HPDE6-E6E7 (cell line): ENCODE data around the gene LPP.

ENCODE experiments used
- DNase-seq: peaks from one replicate; pipeline ENCODE4 v3.0.0; 2011; ENCODE audit warnings: missing footprints; ENCODE audit errors: extremely low spot score

Gene LPP

GRCh38 chr3:188299068-188299467 lies 145.1 kb downstream of the LPP start:
- no peak for DNase-seq

DNA sequence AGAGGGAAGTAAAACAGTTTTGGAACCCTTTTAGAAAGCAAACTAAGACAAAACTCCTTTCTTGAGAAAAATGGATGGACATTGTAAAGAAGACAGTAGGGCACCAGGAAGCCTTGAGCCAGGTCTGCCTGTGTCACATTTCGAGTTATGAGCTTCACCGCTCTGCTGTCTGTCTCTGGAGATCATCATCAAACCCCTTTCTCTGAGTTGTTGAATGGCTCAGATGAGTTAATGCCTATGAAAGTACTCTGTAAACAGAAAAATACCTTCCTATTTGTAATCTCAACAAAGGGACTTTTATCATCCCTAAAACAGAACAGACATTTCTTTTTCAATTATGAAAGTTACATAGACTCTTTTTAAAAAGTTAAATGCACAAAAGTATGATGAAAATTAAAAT lies 145.8 kb downstream of the LPP start:
- no peak for DNase-seq

DNA sequence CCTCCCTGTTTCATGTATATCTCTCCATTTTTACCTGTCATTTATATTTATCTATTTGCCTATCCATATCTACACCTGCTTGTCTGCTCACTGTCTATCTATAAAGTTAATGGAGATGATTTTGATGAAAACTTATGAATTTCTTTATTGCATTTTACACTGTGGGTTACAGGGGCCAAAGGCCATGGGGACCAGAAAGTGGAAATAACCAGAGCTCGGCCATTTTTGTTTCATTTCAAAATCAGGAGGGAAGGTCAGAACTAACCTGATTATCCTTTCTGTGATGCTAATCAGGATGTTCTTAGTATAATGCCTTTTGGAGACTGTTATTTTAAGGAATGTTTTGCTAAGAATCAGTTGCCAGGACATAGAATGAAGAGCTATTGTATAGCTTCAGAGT lies 147.2 kb downstream of the LPP start:
- DNase-seq, result no peak

DNA sequence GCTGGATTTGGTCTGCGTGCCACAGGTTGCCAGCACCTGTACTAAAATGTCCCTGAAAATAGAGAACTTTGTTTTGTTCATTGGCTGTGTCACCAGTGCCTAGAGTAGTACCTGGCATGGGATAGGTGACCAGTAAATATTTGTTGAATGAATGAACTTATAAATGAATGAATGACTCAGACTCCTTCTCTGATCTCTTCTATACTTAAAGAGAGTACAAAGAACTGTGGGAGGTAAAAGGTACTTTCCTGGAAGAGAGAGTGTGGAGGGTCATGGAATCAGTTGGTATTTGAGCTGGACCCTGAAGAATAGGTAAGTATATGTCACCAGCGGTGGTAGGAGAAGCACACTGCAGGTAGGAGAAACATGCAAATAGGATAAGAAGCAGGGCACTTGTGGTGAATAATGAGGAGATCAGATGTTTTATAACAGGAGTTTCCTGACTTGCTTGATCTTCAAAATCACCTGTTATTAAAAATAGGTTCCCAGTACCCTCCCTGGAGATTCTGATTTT lies 149.4 kb downstream of the LPP start:
- no peak for DNase-seq

DNA sequence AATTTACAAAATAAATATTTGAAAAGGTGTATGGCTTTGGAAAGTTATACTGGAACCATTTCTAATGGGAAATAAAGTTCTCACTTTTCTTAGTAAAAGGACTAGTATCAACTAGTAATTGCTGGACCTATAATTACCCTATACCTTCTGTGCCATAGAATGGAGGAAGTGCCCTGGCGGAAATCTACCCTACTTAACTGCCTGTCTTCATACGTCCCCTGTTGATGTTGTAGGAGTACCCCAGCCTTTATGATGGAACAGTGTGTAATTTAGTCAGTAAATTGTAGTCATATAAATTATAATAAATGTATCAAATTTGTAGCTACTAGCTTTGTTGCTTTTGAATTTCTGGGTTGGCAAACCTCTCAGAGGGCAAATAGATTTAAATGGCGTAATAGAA lies 149.9 kb downstream of the LPP start:
- DNase-seq, result no peak

- DNase-seq, result no peak
Measured at GRCh38 chr3:188304501-188304900, 150.5 kb downstream of the LPP start.

DNA sequence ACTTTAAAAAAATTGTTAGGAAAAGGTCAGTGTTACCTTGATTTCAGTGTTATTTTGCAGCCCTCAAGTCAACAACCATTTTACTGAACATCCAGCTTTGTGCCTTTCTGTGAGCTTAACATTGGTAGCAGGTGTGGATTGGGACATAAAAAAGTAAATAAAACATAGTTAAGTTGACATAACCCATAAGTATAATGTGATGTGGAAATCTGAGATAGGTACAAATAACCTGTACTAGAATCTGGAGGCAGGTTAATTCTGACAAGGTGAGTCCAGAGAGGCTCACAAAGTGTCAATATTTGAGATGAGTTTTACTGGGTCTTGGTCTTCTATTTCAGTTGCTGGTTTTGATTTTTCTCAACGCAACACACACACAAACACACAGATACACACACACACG lies 151.3 kb downstream of the LPP start:
- DNase-seq, result no peak

DNA sequence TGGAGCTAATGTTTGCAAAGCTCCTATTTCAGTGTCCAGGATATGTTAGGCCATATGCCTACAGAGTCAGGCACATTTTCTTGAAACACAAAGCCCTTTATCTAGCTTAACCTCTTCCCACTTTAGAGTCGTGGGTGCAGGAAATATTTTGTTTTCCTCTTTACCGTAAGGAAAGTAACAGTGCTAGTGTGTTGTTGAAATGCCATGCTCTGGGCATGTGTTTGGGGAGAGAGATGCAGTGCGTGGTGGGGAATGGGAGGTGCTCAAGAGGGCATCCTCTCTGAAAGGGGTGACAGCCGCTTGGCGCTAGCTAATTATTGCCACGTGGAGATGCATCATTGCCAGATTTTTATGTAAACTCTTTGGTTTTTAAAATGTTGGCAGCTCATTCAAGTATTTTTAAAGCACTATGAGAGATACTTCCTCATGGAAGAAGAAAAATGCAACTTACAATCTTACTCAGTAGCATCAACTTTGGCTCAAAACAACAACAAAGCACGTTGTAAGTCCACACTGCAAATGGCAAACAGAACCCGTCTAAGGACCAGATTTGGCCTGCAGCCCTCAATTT lies 152.6 kb downstream of the LPP start:
- no peak for DNase-seq

DNA sequence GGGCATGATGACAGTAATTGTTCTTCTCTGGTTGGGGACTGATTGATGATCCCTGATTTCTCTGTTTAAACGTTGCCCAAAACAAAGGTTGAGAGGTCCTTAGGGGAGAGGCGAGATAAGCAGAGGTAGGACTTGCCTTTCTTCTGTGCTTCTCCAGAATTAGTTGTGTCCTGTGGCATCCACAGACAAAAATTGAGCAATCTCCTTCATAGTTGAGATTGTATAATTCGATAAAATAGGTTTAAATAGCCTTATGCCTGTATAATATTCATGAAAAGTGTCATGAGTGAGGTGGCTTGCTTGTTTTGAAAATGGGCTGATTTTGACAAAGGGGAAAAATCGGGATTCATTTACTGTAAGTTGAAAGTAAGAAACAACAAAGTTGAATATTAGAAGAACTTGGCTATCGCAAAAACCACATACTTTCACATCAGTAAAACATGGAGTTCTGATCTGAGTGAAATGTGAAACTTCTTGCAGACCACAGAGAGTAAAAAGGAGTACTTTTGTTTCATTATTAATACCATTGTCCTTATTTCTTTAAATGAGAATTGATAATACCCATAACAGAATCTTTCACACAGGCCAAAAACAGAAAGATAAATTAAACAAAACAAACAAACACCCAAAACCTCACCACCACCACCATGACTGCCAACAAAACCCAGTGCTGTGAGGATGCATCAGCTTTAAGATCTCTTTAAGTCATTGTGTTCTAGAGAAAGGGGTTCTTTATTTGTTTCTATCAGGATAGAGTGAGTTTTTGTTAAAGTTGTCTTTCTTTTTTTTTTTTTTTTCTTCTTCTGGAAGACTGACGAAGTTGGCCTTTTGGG lies 155.7 kb downstream of the LPP start:
- no peak for DNase-seq

DNA sequence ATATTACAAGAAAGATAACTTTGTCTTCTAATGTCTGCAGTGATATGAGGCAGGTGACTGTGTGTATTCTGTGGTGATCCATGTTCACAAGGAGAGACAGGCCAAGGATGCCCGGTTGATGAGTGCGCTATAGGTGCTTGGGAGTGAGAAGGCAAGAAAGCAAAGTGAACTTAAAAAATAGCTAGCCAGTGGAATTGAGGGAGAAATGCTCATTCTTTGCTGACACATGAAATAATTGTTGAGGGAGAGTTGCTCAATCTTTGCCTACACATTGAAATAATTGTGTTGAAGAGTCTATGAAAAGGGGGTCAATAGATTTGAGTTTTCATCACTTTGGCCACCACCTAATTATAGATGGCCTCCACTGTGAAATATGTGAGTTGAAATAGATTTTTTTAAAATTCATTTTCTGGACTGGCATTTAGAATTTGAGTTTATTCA lies 156.3 kb downstream of the LPP start:
- no peak for DNase-seq

- no peak for DNase-seq
Measured at GRCh38 chr3:188315553-188315952, 161.6 kb downstream of the LPP start.

DNA sequence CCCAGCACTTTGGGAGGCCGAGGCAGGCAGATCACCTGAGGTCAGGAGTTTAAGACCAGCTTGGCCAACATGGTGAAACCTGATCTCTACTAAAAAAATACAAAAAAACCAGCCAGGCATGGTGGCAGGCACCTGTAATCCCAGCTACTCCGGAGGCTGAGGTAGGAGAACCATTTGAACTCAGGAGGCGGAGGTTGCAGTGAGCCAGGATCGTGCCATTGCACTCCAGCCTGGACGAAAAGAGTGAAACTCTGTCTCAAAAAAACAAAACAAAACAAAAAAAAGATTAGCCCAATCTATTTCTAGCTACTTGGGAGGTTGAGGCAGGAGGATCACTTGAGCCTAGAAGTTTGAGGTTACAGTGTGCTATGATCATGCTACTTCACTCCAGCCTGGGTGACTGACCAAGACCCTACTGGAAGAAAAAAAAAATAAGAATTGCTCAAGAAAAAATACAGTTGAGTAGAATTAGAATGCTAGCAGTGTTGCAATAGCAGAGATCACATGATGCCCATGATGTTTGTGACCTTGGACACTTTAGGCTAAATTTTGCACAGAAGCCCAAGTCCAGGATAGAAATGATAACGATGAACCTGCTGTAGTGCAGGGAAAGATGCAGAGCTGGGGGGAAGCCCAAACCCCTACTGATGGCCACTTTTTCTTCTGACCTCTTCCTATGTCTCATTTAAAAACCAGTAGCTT lies 162.2 kb downstream of the LPP start:
- DNase-seq, result no peak

DNA sequence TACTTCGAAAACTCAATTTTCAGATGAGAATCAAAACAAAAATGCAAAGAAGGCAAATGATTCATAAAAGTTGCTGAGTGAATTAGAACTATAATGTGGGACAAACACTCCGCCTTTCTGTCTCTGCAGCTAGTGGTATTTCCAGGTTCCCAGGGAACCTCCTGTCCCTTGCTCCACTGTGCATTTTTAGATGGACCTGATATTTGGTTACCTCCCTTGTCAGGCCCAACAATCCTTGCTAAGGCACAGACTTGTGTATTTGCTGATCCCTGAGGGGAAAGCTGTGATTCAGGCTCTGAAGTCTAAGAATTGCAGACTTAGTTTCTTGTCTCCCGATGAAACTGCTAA lies 162.7 kb downstream of the LPP start:
- no peak for DNase-seq

DNA sequence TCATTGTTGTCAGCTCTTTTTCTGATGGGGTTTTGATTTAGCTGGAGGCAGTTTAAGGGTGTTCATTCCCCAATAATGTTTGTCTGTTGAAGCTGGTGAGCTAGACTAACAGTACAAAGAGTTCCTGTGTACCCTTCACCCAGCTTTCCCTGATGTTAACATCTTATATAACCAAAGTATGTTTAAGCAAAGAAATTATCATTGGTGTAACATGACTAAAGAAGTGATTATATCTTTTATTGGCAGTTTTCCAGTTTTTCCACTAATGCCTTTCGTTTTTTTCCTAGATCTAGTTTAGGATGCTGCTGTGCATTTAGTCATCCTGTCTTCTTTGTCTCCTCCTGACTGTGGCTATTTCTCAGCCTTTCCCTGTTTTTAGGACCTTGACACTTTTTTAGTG lies 165.6 kb downstream of the LPP start:
- DNase-seq, result no peak

- no peak for DNase-seq
Measured at GRCh38 chr3:188320757-188321156, 166.8 kb downstream of the LPP start.

GRCh38 chr3:188321258-188321657 lies 167.3 kb downstream of the LPP start:
- no peak for DNase-seq

DNA sequence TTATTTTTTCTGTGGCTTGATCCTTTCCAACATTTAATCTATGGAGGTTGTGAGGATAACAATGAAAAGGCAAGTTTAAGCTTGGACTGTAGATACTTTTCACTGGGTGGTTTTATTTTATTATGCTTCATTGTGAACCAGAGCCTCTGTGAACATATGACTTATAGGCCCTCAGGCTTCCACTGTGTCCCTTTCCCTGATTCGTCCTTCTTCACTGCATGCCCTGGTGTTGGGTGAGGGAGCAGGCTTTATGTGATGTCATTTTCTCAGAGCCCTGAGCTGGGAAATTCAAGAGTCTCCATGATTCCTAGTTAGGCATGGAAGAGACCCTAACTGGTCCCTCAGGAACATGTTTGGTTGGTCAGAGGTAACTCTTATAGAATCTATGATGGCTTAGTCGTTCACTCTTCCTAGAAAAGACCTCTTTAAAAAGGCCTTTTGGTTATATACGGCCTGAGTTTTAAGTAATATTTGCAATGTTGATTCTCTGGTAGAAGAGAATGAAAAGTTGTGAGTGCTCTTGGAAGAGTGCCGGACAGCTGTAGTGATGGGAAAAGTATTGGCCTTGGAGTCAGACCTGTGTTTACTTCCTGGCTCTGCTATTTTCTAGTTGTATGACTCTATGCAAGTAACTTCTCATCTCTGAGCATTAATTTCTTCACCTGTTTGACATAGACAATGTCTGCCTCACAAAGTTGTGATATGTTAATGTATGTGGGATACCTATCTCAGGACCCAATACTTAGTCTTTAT lies 168.4 kb downstream of the LPP start:
- no peak for DNase-seq

DNA sequence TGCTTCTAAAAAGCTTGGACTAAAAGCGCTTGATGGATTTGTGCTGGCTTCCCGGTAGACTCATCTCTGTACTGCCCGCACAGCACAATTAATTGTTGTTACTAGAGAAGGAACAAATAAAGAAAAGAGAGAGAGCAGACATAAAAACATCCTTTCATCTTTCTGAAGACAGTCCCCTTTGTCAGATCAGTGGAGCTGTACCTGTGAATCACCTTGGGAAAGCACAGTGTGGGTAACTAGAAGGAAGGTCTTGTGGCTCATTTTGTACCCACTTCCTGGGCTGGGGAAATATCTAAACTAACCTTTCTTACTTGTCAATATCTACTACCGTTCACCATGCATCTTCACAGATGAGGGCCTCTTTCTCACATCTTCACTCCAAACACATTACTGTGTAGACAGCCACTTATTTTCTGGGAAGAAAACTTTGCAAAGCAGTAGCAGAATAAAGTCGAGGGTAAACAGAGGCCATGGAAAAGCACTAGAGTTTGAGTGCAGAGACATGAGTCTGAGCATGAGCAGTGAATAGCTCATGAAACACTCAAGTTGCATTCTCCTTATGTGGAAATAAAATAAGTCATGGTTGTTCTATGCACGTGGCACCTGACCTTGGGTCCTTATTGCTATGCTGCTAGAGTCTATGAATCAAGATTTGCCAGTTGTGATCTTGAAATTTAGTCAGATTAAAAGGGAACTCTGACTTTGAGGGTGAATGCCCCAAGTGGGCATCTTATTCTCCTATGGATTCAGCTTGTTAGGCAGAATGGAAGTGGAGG lies 169.3 kb downstream of the LPP start:
- no peak for DNase-seq

DNA sequence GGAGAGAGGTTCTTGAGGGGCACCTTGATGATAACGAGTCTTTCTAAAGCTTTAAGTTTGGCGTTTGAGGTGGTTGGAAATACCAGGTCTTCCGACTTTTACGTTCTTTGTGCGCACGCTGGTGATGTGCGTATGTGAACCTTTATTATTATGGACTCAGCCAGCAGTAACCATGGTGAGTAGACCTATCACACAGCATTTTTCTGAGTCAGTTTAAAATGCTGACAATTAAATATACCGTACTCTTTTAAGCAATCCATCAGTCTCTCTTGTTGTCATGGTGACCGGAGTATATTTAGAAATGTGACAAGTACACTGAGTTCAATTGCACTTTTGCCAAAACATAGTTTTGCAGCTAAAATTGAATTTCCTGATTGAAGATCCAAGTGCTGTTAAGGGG lies 172.2 kb downstream of the LPP start:
- no peak for DNase-seq

GRCh38 chr3:188326968-188327367 lies 173.0 kb downstream of the LPP start:
- DNase-seq, result no peak

DNA sequence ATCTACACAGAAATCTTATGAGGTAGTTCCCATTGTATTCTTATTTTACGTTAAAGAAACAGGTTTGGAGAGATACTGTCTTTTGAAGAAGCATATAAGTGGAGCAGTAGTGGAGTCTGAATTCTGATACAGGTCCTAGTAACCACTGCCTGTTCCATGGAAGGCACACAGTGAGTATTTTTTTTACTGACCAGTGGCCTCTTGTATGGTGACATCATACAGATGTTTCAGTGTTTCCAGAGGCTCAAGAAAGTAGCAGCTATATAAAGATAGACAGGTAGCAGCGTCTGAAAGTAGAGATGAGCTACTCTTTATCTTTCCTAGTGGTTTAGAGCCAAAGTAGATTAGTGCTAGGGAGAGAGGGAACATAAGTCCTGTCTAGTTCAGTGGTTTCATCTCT lies 173.5 kb downstream of the LPP start:
- DNase-seq, result no peak
